ENCODE measurements around the gene HNRNPK. TPM values are rescaled to one million over a fixed set of nuclear protein-coding genes. Genes with fewer than 3 reads are reported as not detected.
A peak's percentile ranks its signal among the peaks of the same experiment; 100 is the strongest.
"Not testable (repeated sequence)": the region's sequence is repeated elsewhere in the genome, so short reads cannot be mapped to it uniquely, and the experiment has no call there.

The HNRNPK gene
- total RNA-seq, 4 donors from 2014 or later = 310 to 396 (median 360) TPM

GRCh38 chr9:83959061-83959460, 21.0 kb downstream of the HNRNPK start:
- H3K9me3 ChIP-seq = no peaks in the 10 kb centered on the region
- no peak overlapping the region for H3K27ac ChIP-seq
- no peaks in the 10 kb centered on the region for H3K27me3 ChIP-seq
- H3K4me1 ChIP-seq = peaks cover 0 to 10% (median 0%) of the 10 kb centered on the region in 4 donors
- peaks cover 0 to 5% (median 0%) of the 10 kb centered on the region in 3 donors for H3K36me3 ChIP-seq
- TF ChIP-seq, protein P1, sequence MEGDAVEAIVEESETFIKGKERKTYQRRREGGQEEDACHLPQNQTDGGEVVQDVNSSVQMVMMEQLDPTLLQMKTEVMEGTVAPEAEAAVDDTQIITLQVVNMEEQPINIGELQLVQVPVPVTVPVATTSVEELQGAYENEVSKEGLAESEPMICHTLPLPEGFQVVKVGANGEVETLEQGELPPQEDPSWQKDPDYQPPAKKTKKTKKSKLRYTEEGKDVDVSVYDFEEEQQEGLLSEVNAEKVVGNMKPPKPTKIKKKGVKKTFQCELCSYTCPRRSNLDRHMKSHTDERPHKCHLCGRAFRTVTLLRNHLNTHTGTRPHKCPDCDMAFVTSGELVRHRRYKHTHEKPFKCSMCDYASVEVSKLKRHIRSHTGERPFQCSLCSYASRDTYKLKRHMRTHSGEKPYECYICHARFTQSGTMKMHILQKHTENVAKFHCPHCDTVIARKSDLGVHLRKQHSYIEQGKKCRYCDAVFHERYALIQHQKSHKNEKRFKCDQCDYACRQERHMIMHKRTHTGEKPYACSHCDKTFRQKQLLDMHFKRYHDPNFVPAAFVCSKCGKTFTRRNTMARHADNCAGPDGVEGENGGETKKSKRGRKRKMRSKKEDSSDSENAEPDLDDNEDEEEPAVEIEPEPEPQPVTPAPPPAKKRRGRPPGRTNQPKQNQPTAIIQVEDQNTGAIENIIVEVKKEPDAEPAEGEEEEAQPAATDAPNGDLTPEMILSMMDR (IDR thresholded peaks at IDR 0.05) = no peak
- TF ChIP-seq POLR2A (IDR thresholded peaks at IDR 0.05) = no peak
- DNase-seq = no peak
- no peak overlapping the region for H3K4me3 ChIP-seq

GRCh38 chr9:83957248-83957513, 22.8 kb downstream of the HNRNPK start:
- TF ChIP-seq, protein P1 (IDR thresholded peaks at IDR 0.05) = no peak
- no peak for TF ChIP-seq POLR2A (IDR thresholded peaks at IDR 0.05)
- H3K9me3 ChIP-seq = no peaks in the 10 kb centered on the region
- peaks cover 0 to 10% (median 0%) of the 10 kb centered on the region in 4 donors for H3K4me1 ChIP-seq
- peak overlapping the region; percentile 56 to 67 (median 63) for H3K4me3 ChIP-seq
- H3K27ac ChIP-seq = peak overlapping the region; percentile 77 to 92 (median 88)
- no peaks in the 10 kb centered on the region for H3K27me3 ChIP-seq
- no peak for DNase-seq
- H3K36me3 ChIP-seq = peaks cover 0 to 12% (median 0%) of the 10 kb centered on the region in 3 donors

DNA sequence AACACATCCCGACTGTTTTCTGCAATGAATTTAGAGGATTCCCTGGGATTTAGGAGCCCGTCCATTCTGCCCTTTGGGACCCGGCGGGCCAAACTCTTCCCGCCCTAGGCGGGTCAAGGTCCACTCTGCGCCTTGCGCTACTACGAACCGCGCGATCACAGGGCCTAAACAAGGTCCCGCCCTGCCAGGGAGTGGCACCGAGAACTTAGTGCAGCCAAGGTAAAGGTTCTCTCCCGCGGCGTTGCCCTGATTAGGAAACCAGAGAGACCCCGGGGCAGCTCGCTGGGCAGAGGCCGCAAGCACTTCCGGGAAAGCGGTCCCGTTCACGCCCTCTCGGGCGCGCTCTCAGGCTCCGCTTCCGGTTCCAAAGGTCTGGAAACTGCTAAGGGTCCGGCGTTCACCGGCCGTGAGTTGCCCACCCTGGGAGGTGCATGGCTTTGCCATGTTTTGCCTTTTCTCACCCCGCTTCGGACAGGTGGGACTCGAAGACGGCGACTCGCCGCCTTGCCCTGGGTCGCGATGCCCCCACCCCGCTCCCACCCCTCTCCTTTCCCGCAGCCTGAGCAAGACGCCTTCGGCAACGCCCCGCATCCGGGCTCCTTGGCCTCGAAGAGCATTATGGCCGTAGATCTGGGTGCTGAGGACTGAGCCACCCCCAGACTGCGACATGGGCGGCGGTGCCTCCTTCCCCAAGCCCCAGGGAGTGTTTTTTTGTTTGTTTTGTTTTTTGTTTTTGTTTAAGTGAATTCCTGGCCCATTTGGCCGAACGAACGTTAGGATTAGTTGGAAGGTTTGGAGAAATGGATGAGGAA, 23.4 kb downstream of the HNRNPK start:
- no peaks in the 10 kb centered on the region for H3K27me3 ChIP-seq

GRCh38 chr9:83956086-83956435, 24.0 kb downstream of the HNRNPK start:
- Histone ChIP-seq H3K27me3 (no peaks in the 10 kb centered on the region), H3K4me1 (peaks cover 0 to 10% (median 0%) of the 10 kb centered on the region in 4 donors), H3K4me3 (peak overlapping the region; percentile 56 to 67 (median 63)), H3K36me3 (peaks cover 0 to 23% (median 0%) of the 10 kb centered on the region in 3 donors), H3K9me3 (no peaks in the 10 kb centered on the region), H3K27ac (peak overlapping the region; percentile 77 to 92 (median 88))
- DNase-seq = peak in 2 of 3 donors; percentile 59 to 67
- TF ChIP-seq POLR2A (IDR thresholded peaks at IDR 0.05) = no peak
- TF ChIP-seq, protein P1 (IDR thresholded peaks at IDR 0.05) = no peak

More for the DNA sequence above, 23.4 kb downstream of the HNRNPK start:
- H3K36me3 ChIP-seq = peaks cover 0 to 17% (median 0%) of the 10 kb centered on the region in 3 donors
- TF ChIP-seq, protein P1 (IDR thresholded peaks at IDR 0.05) = no peak
- peak; percentile 48 to 77 for TF ChIP-seq POLR2A (IDR thresholded peaks at IDR 0.05)
- peak; percentile 66 to 95 (median 94) for DNase-seq
- H3K27ac ChIP-seq = peak overlapping the region; percentile 77 to 92 (median 88)
- H3K4me1 ChIP-seq = peaks cover 0 to 10% (median 0%) of the 10 kb centered on the region in 4 donors
- H3K4me3 ChIP-seq = peak overlapping the region; percentile 56 to 67 (median 63)
- no peaks in the 10 kb centered on the region for H3K9me3 ChIP-seq

GRCh38 chr9:83948096-83948495, 31.9 kb downstream of the HNRNPK start:
- not testable (repeated sequence) for H3K27ac ChIP-seq, H3K9me3 ChIP-seq, H3K4me1 ChIP-seq, H3K27me3 ChIP-seq, H3K4me3 ChIP-seq, DNase-seq
- peaks cover 0 to 53% (median 4%) of the 10 kb centered on the region in 3 donors for H3K36me3 ChIP-seq

DNA sequence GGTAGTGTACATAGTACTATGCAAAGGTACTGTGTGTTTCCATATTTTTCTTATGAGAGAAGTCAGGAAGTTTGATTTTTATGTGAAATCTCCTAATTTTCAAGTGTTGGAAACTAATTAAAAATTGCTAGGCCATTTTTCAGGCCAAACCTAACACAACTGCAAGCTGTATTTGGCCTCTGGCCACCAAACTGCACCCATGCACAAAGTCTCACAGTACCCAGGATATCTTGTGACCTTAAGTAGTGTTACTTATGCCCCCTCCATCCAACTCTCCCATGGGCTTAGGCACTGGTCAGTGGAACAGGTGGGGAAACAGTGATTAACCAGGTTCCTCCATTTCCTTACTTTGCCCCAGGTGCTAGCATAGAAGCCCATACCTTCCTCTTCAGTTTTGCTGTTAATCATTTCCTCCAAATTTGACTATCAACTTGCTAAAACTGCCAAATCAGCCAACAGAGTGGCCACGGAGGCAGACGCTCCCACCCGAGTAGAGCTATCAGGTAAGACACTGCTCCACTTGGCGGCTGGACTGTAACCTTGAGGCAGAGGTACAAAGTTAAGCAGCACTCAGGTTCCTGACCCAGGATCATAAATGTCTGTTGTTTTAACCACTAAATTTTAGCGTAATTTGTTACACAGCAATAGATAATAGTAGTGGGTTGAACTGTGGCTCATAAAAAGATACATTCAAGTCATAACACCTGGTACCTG, 39.3 kb downstream of the HNRNPK start:
- H3K9me3 ChIP-seq = no peaks in the 10 kb centered on the region
- no peak overlapping the region for H3K4me3 ChIP-seq
- DNase-seq = peak in 1 of 3 donors; percentile 54
- H3K4me1 ChIP-seq = no peaks in the 10 kb centered on the region
- no peaks in the 10 kb centered on the region for H3K27me3 ChIP-seq
- peaks cover 0 to 61% (median 4%) of the 10 kb centered on the region in 3 donors for H3K36me3 ChIP-seq
- TF ChIP-seq, protein P1 (IDR thresholded peaks at IDR 0.05) = no peak
- TF ChIP-seq POLR2A (IDR thresholded peaks at IDR 0.05) = no peak
- H3K27ac ChIP-seq = peak overlapping the region in 1 of 4 donors; percentile 1
